ENCODE results near the gene ABCF3.
A peak's percentile ranks its signal among the peaks of the same experiment; 100 is the strongest.

Gene ABCF3

DNA sequence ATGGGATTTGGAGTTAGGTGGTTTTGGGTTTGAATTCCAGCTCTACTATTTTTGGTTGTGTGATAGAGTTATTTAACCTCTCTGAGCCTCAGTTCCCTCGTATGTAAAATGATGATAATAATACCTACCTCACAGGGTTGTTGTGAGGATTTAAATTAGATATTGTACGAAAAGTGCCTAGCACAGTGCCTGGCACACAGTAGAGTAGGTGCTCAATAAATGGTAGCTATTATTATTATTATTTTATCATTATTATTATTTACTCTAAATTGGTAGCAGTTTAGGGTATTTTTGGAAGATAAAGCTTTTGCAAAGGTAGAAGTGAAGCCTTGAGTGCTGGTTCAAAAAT lies 12.7 kb upstream of the ABCF3 start:
- no peak overlapping the region for H3K4me3 ChIP-seq (ENCODE audit: low read depth, low read length)
- TF ChIP-seq, protein P1, sequence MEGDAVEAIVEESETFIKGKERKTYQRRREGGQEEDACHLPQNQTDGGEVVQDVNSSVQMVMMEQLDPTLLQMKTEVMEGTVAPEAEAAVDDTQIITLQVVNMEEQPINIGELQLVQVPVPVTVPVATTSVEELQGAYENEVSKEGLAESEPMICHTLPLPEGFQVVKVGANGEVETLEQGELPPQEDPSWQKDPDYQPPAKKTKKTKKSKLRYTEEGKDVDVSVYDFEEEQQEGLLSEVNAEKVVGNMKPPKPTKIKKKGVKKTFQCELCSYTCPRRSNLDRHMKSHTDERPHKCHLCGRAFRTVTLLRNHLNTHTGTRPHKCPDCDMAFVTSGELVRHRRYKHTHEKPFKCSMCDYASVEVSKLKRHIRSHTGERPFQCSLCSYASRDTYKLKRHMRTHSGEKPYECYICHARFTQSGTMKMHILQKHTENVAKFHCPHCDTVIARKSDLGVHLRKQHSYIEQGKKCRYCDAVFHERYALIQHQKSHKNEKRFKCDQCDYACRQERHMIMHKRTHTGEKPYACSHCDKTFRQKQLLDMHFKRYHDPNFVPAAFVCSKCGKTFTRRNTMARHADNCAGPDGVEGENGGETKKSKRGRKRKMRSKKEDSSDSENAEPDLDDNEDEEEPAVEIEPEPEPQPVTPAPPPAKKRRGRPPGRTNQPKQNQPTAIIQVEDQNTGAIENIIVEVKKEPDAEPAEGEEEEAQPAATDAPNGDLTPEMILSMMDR (IDR thresholded peaks at IDR 0.05; ENCODE audit: insufficient read depth, low read depth, low read length, missing control alignments): no peak
- DNase-seq (ENCODE audit: low read depth): no peak

DNA sequence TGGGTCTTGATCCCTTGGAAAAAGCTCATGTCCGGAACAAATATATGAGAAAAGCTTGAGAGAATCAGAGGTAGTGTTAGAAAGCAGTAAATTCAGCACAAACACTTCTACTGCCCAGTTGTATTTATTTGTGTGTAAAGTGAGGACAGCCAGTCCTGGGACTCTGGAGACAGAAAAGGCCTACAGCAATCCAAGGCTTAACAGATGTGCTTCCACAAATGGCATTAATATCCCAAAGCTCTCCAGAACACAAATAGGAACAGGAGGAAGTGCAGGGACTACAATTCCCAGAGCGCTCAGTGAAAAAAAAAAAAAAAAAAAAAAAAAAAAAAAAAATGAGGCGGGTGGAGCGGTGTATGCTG lies 11.7 kb upstream of the ABCF3 start:
- H3K4me3 ChIP-seq (ENCODE audit: low read depth, low read length): no peak overlapping the region
- TF ChIP-seq, protein P1 (IDR thresholded peaks at IDR 0.05; ENCODE audit: insufficient read depth, low read depth, low read length, missing control alignments): no peak
- DNase-seq (ENCODE audit: low read depth): no peak

DNA sequence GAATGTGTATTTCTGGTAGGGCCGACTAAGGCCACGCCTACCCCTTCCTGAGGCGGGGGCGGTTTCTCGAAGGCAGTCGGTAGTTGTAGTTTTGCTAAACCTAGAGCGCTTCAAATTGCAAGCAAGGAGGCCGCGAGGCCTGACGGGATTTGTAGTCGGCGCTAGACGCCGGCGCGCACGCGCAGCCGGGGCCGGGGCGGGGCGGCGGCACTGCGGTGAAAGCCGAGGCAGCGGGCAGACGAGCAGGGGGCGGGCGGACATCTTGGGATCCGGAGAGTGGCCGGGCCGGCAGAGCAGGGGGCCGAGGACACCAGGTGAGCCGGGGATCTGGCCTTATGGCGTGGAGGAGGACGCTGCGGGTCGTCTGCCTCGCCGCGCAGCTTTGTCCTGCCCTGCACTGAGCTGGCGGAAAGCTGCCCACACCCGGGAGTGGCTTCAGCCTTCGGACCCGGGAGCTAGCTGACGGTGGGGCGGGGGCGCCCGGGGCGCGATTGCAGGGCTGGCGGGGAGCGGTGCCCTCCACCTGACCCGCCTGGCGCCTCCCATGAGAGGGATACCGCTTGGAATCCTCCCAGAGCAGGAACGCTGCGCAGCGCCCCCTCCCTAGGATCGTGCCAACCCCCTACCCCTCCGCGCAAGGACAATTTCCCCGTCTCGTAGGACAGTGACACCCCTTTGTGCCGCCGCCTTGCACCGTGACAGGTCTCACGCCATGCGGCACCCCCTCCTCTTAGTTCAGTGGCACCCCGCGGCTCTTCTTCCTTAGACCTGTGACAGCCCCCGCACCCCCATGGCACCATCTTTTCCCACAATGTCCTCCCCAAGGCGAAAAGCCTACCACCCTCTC lies 11.1 kb upstream of the ABCF3 start, which contains the start of gene AP2M1:
Gene AP2M1, plus strand, starts transcription at position 210 of the 847 bp plus-strand sequence. CDS start 2,139 bp downstream, outside the sequence.
- H3K4me3 ChIP-seq (ENCODE audit: low read depth, low read length): peak within 1 kb of the TSS; percentile 77
- peak; percentile 99 for DNase-seq (ENCODE audit: low read depth)
- TF ChIP-seq, protein P1 (IDR thresholded peaks at IDR 0.05; ENCODE audit: insufficient read depth, low read depth, low read length, missing control alignments): no peak

DNA sequence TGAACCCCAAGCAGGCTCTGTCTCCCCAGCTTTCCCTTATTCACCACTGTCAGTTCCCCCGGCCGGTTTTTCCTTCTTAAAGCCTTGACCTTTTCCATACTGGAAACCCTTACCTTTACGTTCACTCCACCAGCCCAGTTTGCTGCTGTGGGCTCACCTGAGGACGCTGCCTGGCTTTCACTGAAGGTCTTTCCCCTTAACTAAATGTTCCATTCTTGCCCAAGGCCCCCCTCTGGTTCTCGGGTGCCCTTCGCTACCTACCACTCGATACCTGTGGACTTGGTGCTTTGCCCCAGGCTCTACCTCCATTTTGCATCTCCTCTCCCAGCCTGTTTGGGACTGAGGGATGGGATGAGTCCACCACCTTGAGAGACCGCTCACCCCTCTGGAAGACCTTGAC lies 10.5 kb upstream of the ABCF3 start:
- H3K4me3 ChIP-seq (ENCODE audit: low read depth, low read length): peak overlapping the region; percentile 77
- TF ChIP-seq, protein P1 (IDR thresholded peaks at IDR 0.05; ENCODE audit: insufficient read depth, low read depth, low read length, missing control alignments): no peak
- DNase-seq (ENCODE audit: low read depth): no peak

DNA sequence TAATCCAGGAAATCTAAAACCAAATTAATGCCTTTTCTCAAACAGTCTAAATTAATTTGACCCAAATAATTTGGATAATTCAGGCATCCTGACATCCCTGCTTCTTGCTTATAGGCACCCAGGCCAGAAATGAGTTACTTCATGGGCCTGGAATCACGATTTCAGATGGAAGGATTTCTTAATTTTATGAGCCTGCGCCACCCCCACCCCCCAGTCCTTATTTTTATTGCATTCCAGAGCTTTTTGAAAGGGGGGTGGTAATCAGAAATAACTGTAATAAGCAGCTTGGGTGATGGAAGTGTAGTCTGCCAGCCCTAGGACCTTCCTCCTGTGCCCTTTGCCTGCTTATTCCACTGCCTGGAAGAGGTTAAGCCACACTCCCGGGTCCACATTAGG lies 10.0 kb upstream of the ABCF3 start:
- TF ChIP-seq, protein P1 (IDR thresholded peaks at IDR 0.05; ENCODE audit: insufficient read depth, low read depth, low read length, missing control alignments): no peak
- DNase-seq (ENCODE audit: low read depth): no peak

DNA sequence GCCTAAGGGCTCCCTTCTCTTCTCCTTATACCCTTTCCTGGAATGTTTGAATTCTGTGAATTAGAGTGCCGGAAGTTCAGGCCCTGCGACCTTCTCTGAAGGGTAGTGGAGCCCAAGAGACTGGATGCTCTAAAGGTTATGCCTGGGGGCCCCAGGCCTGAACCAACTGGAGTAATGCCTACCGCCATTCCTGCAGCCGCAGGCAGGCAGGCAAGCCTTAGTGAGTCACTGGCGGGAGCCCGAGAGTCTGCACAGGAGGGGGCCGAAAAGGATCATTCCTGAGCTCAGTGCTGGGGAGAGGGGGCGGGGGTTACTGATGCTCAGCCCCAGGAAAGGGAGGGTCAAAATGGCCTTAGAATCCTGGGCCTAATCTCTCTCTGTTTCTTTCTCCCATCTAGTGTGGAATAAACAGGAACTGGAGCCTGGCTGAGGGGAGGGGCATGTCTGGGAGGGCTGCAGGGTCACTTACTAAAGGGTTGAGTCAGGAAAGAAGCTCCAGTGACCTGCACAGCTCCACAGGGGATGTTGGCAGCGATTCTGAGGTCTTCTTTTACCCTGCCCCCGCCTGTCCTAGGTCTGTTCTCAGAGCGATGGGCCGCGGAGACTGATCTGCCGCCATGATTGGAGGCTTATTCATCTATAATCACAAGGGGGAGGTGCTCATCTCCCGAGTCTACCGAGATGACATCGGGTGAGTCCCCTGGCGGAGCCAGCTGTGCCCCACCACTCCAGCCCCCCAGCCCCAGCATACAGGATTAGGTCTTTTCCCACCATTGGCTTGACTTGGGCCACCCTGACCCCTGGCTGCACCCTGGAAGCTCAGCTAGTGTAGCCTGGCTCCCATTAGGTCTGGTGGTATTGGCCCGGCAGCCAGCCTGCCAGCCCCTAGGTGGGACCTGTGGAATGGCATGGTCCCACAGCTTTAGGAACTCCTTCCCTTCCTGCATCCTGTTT lies 9.3 kb upstream of the ABCF3 start:
- H3K4me3 ChIP-seq (ENCODE audit: low read depth, low read length): peak overlapping the region; percentile 77
- no peak for DNase-seq (ENCODE audit: low read depth)
- TF ChIP-seq, protein P1 (IDR thresholded peaks at IDR 0.05; ENCODE audit: insufficient read depth, low read depth, low read length, missing control alignments): no peak

More for the DNA sequence above, 10.0 kb upstream of the ABCF3 start:
- peak overlapping the region; percentile 77 for H3K4me3 ChIP-seq (ENCODE audit: low read depth, low read length)
